HG02943 (cell line): ENCODE results near the gene KCNK17.
"Not testable (repeated sequence)": the region's sequence is repeated elsewhere in the genome, so short reads cannot be mapped to it uniquely, and the experiment has no call there.

ENCODE experiments used
- ATAC-seq: cut with Tn5 transposase; IDR thresholded peaks from one replicate; pipeline ENCODE4 v1.9.1; 2021; ENCODE audit warnings: mild to moderate bottlenecking, low read depth, moderate library complexity; ENCODE audit not compliant: unreplicated experiment

Gene KCNK17

GRCh38 chr6:39304951-39305350, 9.3 kb downstream of the KCNK17 start:
- no peak for ATAC-seq

DNA sequence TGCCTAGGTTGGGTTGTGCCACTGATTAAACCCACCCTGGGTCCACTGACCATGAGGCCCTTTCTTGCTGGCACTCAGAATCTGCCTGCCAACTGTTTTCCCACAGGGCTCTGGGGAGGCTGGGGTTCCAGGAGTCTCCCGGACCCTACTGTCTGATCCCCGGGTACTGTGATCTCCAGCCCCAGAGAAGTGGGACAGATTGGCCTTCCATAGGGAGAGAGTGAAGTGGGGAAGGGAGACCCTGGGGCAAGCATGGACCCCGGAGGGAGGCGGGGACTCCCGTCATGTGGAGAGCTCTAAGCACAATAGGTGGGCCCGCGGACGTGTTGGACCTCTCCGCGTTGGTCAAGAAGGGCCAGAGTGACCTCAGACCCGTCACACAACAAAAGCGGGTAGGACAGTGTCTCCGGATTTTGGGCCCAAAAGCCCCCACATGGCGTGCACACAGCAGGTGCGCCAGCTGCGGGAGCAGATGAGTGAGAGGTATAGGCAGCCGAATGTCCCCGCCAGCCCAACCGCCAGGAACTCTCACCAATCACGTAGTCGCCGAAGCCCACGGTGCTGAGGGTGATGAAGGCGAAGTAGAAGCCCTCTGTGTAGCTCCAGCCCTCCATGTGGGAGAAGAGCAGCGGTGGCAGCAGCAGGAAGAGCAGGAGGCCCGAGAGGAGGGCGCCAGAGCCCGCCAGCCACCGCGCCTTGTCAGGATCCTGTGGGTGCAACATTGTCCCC, 10.6 kb downstream of the KCNK17 start:
- ATAC-seq: no peak

DNA sequence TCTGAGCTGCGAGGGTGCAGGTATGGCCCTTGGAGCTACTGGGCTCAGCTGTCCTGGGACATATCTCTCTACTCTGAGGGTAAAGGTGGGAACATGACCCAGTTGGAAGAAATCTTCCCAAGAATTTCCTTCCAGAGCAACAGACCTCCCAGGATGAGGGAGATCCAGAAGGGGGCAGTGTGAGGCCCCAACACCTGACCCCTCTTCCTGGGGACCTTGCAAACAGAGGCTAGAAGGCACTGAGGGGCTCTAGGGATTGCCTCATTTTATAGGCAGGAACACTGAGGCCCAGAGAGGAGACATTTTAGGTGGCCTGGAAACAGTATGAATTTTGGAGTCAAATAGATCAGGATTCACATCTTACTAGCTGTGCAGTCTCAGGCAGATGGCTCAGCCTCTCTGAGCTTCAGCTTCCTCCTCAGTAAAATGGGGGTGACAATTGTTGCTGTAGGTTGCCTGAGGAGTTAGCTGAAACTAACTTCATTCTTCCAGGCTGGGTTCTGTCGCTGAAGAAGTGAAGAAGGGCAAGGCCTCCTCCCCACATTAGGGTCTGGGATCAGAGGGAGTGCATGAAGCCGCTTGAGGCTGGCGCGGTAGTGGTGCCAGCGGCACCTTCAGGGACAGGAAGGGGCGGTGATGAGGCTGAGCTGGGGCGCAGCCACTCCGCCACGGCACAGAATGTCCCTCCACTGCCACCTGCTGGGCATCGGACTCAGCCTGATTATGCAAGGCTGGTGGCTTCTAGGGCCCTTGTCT, 11.4 kb downstream of the KCNK17 start:
- ATAC-seq: no peak

- ATAC-seq: no peak
Observed at GRCh38 chr6:39302011-39302410, 12.2 kb downstream of the KCNK17 start.

- no peak for ATAC-seq
Observed at GRCh38 chr6:39301606-39302005, 12.6 kb downstream of the KCNK17 start.

- no peak for ATAC-seq
Observed at GRCh38 chr6:39300739-39301138, 13.5 kb downstream of the KCNK17 start.

- ATAC-seq: no peak
Observed at GRCh38 chr6:39298061-39298460, 16.2 kb downstream of the KCNK17 start.

DNA sequence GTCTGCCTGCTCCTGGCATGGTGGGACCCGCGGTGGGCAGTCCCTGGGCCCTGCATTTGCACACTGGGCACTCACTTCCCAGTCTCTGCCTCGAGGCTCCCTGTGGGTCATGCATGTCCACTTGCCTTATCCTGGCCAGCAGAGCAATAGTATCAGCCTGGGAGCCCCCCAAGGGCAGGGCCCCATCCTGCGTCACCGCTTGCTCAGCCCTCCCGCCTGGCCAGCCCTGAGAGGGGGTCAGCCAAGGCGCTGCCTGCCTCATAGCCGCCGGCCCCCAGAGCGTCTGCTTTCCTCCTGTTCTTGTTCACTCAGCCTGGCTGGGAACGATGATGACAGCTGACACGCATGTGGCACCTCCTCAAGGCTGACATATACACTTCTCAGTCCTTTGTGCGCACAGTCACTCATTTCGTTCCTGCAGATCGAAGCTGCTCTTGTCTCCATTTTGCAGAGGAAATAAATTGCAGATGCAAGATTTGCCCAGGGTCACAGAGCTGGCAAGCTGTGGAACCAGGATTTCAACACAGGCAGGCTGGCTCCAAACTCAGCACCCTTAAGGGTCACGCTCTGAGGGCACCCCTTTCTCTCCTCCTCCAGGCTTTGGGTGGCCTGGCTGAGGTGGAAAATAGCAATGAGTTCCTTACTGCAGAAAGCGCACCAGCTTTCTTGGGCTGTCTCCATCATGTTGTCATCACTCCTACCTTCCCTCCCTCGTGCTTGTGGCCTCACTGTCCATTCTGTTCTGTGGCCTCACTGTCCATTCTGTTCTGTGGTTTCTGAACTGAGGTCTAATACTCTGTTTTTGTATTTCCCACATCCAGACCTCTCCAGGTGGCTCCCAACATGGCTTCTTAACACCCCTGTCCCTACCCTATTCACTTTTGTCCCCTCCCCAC, 17.2 kb downstream of the KCNK17 start:
- no peak for ATAC-seq

DNA sequence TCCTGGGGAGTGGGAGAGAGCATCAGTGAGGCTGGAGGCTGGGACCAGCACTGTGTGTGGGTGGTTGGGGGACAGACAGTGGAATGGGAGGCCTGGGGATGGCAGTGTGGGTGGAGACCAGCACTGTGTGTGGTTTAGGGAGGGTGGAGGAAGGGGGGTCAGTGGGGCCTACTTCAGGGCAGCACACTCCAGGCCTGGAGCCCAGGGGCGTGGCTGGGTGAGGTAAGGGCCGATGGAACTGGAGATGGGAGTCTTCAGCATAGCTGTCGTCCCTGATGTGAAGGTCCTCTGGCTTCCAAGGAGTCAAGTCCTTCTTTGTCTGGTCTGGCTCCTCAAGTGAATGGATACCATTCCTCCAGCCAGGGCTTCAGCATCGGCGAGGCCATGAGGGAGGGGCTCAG, 18.6 kb downstream of the KCNK17 start:
- ATAC-seq: no peak

DNA sequence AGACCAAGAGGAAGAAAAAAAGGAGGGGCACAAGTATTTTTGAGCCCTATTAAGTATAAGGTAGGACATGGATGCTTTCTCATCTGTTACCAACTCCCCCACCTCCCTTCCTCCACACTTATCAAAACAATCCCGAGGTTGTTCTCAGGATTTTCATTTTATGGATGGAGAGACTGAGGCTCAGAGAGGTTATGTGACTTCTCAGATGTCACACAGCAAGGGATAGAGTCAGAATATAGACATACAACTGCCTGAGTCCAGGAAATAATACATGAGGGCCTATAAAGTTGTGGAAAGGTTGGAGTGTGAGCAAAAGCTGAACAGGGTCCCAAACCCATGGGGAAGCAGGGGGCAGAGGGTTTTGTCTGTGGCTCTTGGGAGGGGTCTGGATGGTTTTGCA, 19.3 kb downstream of the KCNK17 start:
- ATAC-seq: no peak

GRCh38 chr6:39294133-39294532, 20.1 kb downstream of the KCNK17 start:
- ATAC-seq: no peak

DNA sequence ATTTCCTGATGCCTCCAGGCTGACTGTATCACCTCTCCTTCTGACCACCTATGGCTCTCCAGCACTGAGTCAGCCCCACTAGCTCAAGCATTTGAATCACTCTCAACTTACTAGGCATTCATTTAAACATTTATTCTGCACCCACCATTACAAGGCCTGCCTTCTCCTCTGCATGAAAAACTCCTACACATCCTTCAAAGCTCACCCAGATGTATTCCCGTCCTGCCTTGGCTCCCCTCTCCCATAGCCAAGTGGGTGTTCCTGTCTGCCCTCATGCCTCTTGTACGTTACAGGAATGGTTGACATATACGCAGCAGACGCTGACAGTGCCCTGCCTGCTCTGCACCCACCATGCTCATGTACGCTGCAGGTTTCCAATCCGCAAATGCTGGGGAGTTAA, 21.6 kb downstream of the KCNK17 start:
- no peak for ATAC-seq

DNA sequence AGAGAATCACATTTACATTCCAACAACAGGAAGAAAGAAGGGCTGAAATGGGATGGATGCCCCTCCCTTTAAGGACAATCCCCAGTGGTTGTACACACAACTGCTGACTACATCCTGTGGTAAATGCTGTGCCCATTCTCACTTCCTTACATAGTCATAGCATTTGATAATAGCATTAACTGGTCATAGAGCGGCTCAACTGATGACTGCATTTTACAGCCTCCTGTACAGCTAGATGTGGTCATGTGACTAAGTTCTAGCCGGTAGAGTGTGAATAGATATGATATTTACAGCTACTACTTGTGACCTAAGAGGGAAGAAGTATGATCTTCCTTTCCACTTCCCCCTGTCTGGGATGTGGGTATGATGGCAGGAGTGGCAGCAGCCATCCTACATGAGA, 24.7 kb downstream of the KCNK17 start:
- ATAC-seq: no peak

- ATAC-seq: no peak
Observed at GRCh38 chr6:39287601-39288000, 26.6 kb downstream of the KCNK17 start.

DNA sequence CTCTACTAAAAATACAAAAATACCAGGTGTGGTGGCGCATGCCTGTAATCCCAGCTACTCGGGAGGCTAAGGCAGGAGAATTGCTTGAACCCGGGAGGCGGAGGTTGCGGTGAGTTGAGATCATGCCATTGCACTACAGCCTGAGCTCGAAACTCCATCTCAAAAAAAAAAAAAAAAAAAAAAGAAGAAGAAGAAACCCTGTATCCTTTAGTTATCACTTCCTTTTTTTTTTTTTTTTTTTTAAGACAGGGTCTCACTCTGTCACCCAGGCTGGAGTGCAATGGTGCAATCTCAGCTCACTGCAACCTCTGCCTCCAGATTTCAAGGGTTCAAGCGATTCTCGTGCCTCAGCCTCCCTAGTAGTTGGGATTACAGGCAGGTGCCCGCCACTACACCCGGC, 27.6 kb downstream of the KCNK17 start:
- ATAC-seq: not testable (repeated sequence)

DNA sequence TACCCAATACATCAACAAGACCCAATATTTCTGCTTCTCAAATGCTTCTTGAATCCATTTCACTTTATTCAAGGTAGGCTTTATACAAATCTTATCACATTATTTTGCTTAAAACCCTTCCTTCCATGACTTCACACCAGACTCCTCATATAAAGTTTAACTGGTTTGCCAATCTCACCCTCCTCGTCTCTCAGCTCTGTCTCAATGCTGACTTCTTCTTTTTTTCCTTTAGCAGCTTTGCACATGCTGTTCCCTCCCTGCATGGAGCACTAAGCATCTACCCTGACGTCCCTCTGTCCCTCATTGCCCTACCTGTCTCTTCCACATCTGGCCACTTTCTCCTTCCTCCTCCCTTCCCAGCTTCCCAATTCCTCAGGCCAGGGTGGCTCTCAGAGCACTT, 31.4 kb downstream of the KCNK17 start:
- no peak for ATAC-seq

GRCh38 chr6:39281312-39281980, 32.8 kb downstream of the KCNK17 start:
- ATAC-seq: no peak

GRCh38 chr6:39280247-39280731, 33.9 kb downstream of the KCNK17 start:
- ATAC-seq: no peak

DNA sequence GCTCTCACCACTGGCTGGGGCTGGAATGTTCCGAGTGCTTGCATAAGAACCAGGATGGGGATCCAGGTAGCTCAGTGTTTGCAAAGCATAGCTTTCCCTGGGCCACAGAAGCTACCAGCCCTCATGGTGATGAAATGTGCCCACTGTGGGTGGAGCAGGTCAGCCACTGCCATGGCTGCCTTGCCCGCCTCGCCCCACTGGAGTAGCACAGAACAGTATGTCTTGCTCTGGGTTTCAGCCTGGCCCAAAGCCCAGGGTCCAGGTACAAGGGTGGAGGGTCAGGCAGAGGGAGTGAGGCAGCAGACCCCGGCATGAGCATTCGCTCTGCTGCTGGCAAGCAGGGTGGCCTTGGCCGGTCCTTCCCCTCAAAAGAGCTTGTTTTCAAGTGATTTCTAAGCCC, 34.7 kb downstream of the KCNK17 start:
- ATAC-seq: no peak

GRCh38 chr6:39276379-39276995, 37.7 kb downstream of the KCNK17 start:
- no peak for ATAC-seq
